Measurements from ENCODE around the gene TEAD1. TPM values are rescaled to one million over a fixed set of nuclear protein-coding genes. Genes with fewer than 3 reads are reported as not detected.

The TEAD1 gene
- total RNA-seq, 2 experiments from 2014 or later = 5.6 to 10.8 TPM

- Histone ChIP-seq H2AFZ (ENCODE audit: low read length) (no peak overlapping the region), H3K36me3 (ENCODE audit: insufficient read depth, low read length) (no peaks in the 10 kb centered on the region), H3K9me2 (ENCODE audit: insufficient read depth, low read length) (no peaks in the 10 kb centered on the region), H3K27ac (ENCODE audit: low read depth, low read length, poor library complexity, severe bottlenecking) (no peak overlapping the region), H3K4me2 (ENCODE audit: low read length) (no peak overlapping the region), H3K79me2 (ENCODE audit: insufficient read depth, low read depth, low read length) (no peaks in the 10 kb centered on the region), H4K20me1 (ENCODE audit: insufficient read depth, low read length) (no peaks in the 10 kb centered on the region), H3K9me3 (ENCODE audit: low read length) (no peaks in the 10 kb centered on the region), H3K4me1 (ENCODE audit: insufficient read depth, low read length, poor library complexity, severe bottlenecking) (no peaks in the 10 kb centered on the region), H3K4me3 (ENCODE audit: low read depth, low read length, poor library complexity, severe bottlenecking) (no peak overlapping the region)
- TF ChIP-seq EZH2phosphoT487 (IDR thresholded peaks at IDR 0.05; ENCODE audit: borderline replicate concordance, low read depth, low read length) = no peak
- TF ChIP-seq CTCF (conservative IDR thresholded peaks at IDR 0.05; ENCODE audit: low read length) = no peak
- CTCF ChIA-PET (ENCODE audit: unreplicated experiment) = no interaction called here
- POLR2A ChIA-PET = no interaction called here
- intact Hi-C loops (cut with micrococcal nuclease; ENCODE audit: unreplicated experiment) = no loop called here
- no peak for DNase-seq (ENCODE audit: low spot score)
- no TSS peak for BruUV-seq (replicated peaks)
Observed at GRCh38 chr11:12993626-12994025, 319.4 kb downstream of the TEAD1 start.

Small RNAs within 50 kb of the gene (small RNA-seq; reads per million reads assigned to genes)
- gene RF00424 = not detected
